ENCODE measurements around the gene CAMTA1. TPM values are rescaled to one million over a fixed set of nuclear protein-coding genes. Genes with fewer than 3 reads are reported as not detected.

The CAMTA1 gene
- total RNA-seq, 1 experiment from 2014 or later, result 85.2 TPM

DNA sequence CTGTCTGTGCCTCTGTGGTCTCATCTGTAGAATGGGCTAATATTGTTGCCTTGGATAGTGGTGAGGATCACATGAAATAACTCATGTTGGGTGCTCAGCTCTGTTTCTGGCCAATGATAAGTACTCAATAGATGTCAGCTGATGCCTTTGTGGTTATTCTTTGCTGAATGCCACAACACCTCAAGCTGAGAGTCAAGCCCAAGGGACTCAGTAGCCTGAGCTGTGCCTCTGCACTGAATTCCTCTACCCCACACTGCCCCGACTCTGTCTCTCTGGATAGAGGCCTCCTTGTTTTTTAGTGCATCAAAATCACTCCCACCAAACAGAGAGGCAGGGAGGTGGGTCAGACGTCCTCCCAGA, 789.8 kb downstream of the CAMTA1 start:
- no peaks in the 10 kb centered on the region for H3K36me3 ChIP-seq (ENCODE audit: insufficient read depth, low read length, poor library complexity, severe bottlenecking)
- H3K4me1 ChIP-seq (ENCODE audit: insufficient read depth, low read length, poor library complexity, severe bottlenecking), result no peaks in the 10 kb centered on the region
- BruUV-seq (replicated peaks), result no TSS peak
- H3K27me3 ChIP-seq (replicated peaks; ENCODE audit: insufficient read depth, low read depth, low read length, poor library complexity), result no peaks in the 10 kb centered on the region
- ChIA-PET POLR2A (ENCODE audit: low non-redundant PET) (no interaction called here), CTCF (no interaction called here)
- H3K4me3 ChIP-seq (ENCODE audit: low read depth, low read length, poor library complexity, severe bottlenecking), result no peak overlapping the region
- H3K27ac ChIP-seq (ENCODE audit: low read depth, low read length, poor library complexity, severe bottlenecking), result no peak overlapping the region
- no peak for DNase-seq (ENCODE audit: low spot score)
- intact Hi-C loops (cut with micrococcal nuclease; ENCODE audit: unreplicated experiment), result no loop called here
- no peaks in the 10 kb centered on the region for H3K9me3 ChIP-seq (ENCODE audit: low read depth, low read length, poor library complexity, severe bottlenecking)
- TF ChIP-seq EZH2 (IDR thresholded peaks at IDR 0.05; ENCODE audit: borderline replicate concordance, low read depth, low read length, poor library complexity, severe bottlenecking), result no peak
- TF ChIP-seq, protein P1, sequence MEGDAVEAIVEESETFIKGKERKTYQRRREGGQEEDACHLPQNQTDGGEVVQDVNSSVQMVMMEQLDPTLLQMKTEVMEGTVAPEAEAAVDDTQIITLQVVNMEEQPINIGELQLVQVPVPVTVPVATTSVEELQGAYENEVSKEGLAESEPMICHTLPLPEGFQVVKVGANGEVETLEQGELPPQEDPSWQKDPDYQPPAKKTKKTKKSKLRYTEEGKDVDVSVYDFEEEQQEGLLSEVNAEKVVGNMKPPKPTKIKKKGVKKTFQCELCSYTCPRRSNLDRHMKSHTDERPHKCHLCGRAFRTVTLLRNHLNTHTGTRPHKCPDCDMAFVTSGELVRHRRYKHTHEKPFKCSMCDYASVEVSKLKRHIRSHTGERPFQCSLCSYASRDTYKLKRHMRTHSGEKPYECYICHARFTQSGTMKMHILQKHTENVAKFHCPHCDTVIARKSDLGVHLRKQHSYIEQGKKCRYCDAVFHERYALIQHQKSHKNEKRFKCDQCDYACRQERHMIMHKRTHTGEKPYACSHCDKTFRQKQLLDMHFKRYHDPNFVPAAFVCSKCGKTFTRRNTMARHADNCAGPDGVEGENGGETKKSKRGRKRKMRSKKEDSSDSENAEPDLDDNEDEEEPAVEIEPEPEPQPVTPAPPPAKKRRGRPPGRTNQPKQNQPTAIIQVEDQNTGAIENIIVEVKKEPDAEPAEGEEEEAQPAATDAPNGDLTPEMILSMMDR (conservative IDR thresholded peaks at IDR 0.05; ENCODE audit: low read depth, low read length), result no peak

DNA sequence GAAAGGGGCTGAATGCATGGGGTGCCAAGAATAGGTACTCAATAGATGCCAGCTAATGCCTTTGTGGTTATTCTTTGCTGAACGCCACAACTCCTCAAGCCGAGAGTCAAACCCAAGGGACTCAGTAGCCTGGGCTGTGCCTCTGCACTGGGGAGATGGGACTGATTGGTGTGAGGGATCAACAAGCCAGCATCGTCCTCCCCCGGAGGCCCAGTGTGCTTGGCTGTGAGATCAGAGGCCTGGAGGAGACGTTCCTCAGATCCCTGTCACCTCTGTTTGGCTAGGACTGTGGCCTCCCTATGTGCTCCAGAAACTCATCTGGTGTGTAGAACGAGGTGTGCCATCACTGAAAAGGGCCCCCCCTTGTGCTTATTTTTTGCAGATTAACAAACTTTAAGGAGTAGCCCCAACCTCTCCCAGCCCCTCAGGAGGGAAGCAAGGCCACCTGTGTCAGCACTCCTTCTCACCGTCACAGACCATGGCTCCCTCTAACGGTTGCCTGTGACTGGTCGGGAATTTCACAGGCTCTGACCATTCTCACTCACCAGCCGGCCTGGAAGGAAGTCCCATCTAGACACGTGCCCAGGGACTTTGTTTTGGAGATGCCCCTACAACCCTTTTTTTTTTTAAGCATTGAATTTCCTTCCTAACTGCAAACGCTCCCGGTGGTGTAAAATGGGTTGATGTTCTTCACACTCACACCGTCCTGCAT, 791.8 kb downstream of the CAMTA1 start:
- no peak overlapping the region for H3K4me3 ChIP-seq (ENCODE audit: low read depth, low read length, poor library complexity, severe bottlenecking)
- no peaks in the 10 kb centered on the region for H3K36me3 ChIP-seq (ENCODE audit: insufficient read depth, low read length, poor library complexity, severe bottlenecking)
- POLR2A ChIA-PET (ENCODE audit: low non-redundant PET), result no interaction called here
- H3K9me3 ChIP-seq (ENCODE audit: low read depth, low read length, poor library complexity, severe bottlenecking), result no peaks in the 10 kb centered on the region
- TF ChIP-seq, protein P1 (conservative IDR thresholded peaks at IDR 0.05; ENCODE audit: low read depth, low read length), result peak; percentile 35
- TF ChIP-seq EZH2 (IDR thresholded peaks at IDR 0.05; ENCODE audit: borderline replicate concordance, low read depth, low read length, poor library complexity, severe bottlenecking), result no peak
- no peak for DNase-seq (ENCODE audit: low spot score)
- no TSS peak for BruUV-seq (replicated peaks)
- intact Hi-C loops (cut with micrococcal nuclease; ENCODE audit: unreplicated experiment), result no loop called here
- no peaks in the 10 kb centered on the region for H3K4me1 ChIP-seq (ENCODE audit: insufficient read depth, low read length, poor library complexity, severe bottlenecking)
- no peak overlapping the region for H3K27ac ChIP-seq (ENCODE audit: low read depth, low read length, poor library complexity, severe bottlenecking)
- no peaks in the 10 kb centered on the region for H3K27me3 ChIP-seq (replicated peaks; ENCODE audit: insufficient read depth, low read depth, low read length, poor library complexity)
- CTCF ChIA-PET, result no interaction called here

- DNase-seq (ENCODE audit: low spot score), result no peak
- H3K27ac ChIP-seq (ENCODE audit: low read depth, low read length, poor library complexity, severe bottlenecking), result no peak overlapping the region
- ChIA-PET CTCF (no interaction called here), POLR2A (ENCODE audit: low non-redundant PET) (no interaction called here)
- H3K27me3 ChIP-seq (replicated peaks; ENCODE audit: insufficient read depth, low read depth, low read length, poor library complexity), result no peaks in the 10 kb centered on the region
- H3K4me1 ChIP-seq (ENCODE audit: insufficient read depth, low read length, poor library complexity, severe bottlenecking), result no peaks in the 10 kb centered on the region
- BruUV-seq (replicated peaks), result no TSS peak
- intact Hi-C loops (cut with micrococcal nuclease; ENCODE audit: unreplicated experiment), result no loop called here
- no peaks in the 10 kb centered on the region for H3K9me3 ChIP-seq (ENCODE audit: low read depth, low read length, poor library complexity, severe bottlenecking)
- no peaks in the 10 kb centered on the region for H3K36me3 ChIP-seq (ENCODE audit: insufficient read depth, low read length, poor library complexity, severe bottlenecking)
- no peak for TF ChIP-seq EZH2 (IDR thresholded peaks at IDR 0.05; ENCODE audit: borderline replicate concordance, low read depth, low read length, poor library complexity, severe bottlenecking)
- TF ChIP-seq, protein P1 (conservative IDR thresholded peaks at IDR 0.05; ENCODE audit: low read depth, low read length), result no peak
- H3K4me3 ChIP-seq (ENCODE audit: low read depth, low read length, poor library complexity, severe bottlenecking), result no peak overlapping the region
Observed at GRCh38 chr1:7578206-7578605, 793.0 kb downstream of the CAMTA1 start.

Measured in A673 (cell line).